WTC11 (cell line): ENCODE data around the gene LRRC23. TPM values are rescaled to one million over a fixed set of nuclear protein-coding genes. Genes with fewer than 3 reads are reported as not detected.

Experiments
- ATAC-seq: fragments of 200-7000 bp; cut with Tn5 transposase; 2 replicates; pipeline ENCODE4 v1.10.0; 2021; ENCODE audit warnings: mild to moderate bottlenecking, moderate library complexity
- CTCF ChIA-PET: fragments of 300-600 bp; sonication (Branson Sonifier 250); formaldehyde crosslinking; loops from one replicate; lab custom pipeline; 2021; ENCODE audit warnings: antibody characterized with exemption; lab: Charles Lee
- POLR2A ChIA-PET: fragments of 350-600 bp; sonication (Branson Sonifier 250); formaldehyde crosslinking; loops from one replicate; lab custom pipeline; 2021; ENCODE audit warnings: antibody characterized with exemption; lab: Charles Lee
- DNase-seq: peaks from one replicate; pipeline ENCODE4 v3.0.0; 2021; ENCODE audit warnings: low spot score
- H3K27ac Mint-ChIP-seq: 2 replicates; pipeline ENCODE4 v1.8.0; 2021; ENCODE audit warnings: mixed read lengths
- H3K27me3 Mint-ChIP-seq: 2 replicates; pipeline ENCODE4 v1.8.0; 2021; ENCODE audit warnings: low read depth, mild to moderate bottlenecking, moderate library complexity, mixed read lengths
- H3K36me3 Mint-ChIP-seq: 2 replicates; pipeline ENCODE4 v1.8.0; 2021; ENCODE audit warnings: mixed read lengths
- H3K4me1 Mint-ChIP-seq: 2 replicates; pipeline ENCODE4 v1.8.0; 2022; ENCODE audit warnings: mixed read lengths
- H3K4me3 Mint-ChIP-seq: 2 replicates; pipeline ENCODE4 v1.8.0; 2021; ENCODE audit warnings: mild to moderate bottlenecking, moderate library complexity, mixed read lengths
- H3K9me3 Mint-ChIP-seq: 2 replicates; pipeline ENCODE4 v1.8.0; 2021; ENCODE audit warnings: mixed read lengths
- ATF6 ChIP-seq: sonication (generic); formaldehyde crosslinking; IDR thresholded peaks from 2 replicates; pipeline ENCODE4 v1.8.1; 2023; ENCODE audit warnings: mild to moderate bottlenecking, missing genetic modification reagents
- CREB1 ChIP-seq: sonication (generic); formaldehyde crosslinking; IDR thresholded peaks from 2 replicates; pipeline ENCODE4 v1.8.0; 2023; ENCODE audit warnings: mild to moderate bottlenecking, missing genetic modification reagents
- GTF2I ChIP-seq: fragments of 250-450 bp; sonication (Bioruptor Pico); conservative IDR thresholded peaks from 2 replicates; pipeline ENCODE4 v1.4.0; 2021; ENCODE audit warnings: mild to moderate bottlenecking
- KAT7 ChIP-seq: sonication (generic); formaldehyde crosslinking; IDR thresholded peaks from 2 replicates; pipeline ENCODE4 v1.8.1; 2023; ENCODE audit warnings: missing genetic modification reagents, mild to moderate bottlenecking, borderline replicate concordance
- MLX ChIP-seq: sonication (generic); formaldehyde crosslinking; IDR thresholded peaks from 2 replicates; pipeline ENCODE4 v1.8.1; 2023; ENCODE audit warnings: mild to moderate bottlenecking, missing genetic modification reagents, moderate library complexity
- NR2C2 ChIP-seq: sonication (generic); formaldehyde crosslinking; IDR thresholded peaks from 2 replicates; pipeline ENCODE4 v1.8.0; 2022; ENCODE audit warnings: mild to moderate bottlenecking, missing genetic modification reagents
- OVOL2 ChIP-seq: fragments of 250-450 bp; sonication (Bioruptor Pico); IDR thresholded peaks from 2 replicates; pipeline ENCODE4 v1.9.0; 2021; ENCODE audit warnings: mild to moderate bottlenecking, borderline replicate concordance
- RELA ChIP-seq: sonication (generic); formaldehyde crosslinking; IDR thresholded peaks from 2 replicates; pipeline ENCODE4 v1.8.1; 2022; ENCODE audit warnings: missing genetic modification reagents, mild to moderate bottlenecking, borderline replicate concordance
- SMAD4 ChIP-seq: sonication (generic); formaldehyde crosslinking; IDR thresholded peaks from 2 replicates; pipeline ENCODE4 v1.8.0; 2022; ENCODE audit warnings: mild to moderate bottlenecking, missing genetic modification reagents
- TEAD4 ChIP-seq: sonication (generic); formaldehyde crosslinking; IDR thresholded peaks from 2 replicates; pipeline ENCODE4 v1.8.0; 2022; ENCODE audit warnings: mild to moderate bottlenecking, missing genetic modification reagents
- ZNF317 ChIP-seq: sonication (generic); formaldehyde crosslinking; IDR thresholded peaks from 2 replicates; pipeline ENCODE4 v1.8.1; 2023; ENCODE audit warnings: low read depth, mild to moderate bottlenecking, moderate library complexity, missing genetic modification reagents, borderline replicate concordance
- ZNF416 ChIP-seq: fragments of 250-450 bp; sonication (Bioruptor Pico); IDR thresholded peaks from 2 replicates; pipeline ENCODE4 v1.9.0; 2021; ENCODE audit warnings: mild to moderate bottlenecking, inconsistent platforms
- ZNF425 ChIP-seq: fragments of 250-450 bp; sonication (Bioruptor Pico); conservative IDR thresholded peaks from 2 replicates; pipeline ENCODE4 v1.9.0; 2021; ENCODE audit warnings: mild to moderate bottlenecking
- ZNF512 ChIP-seq: sonication (generic); formaldehyde crosslinking; IDR thresholded peaks from 2 replicates; pipeline ENCODE4 v1.8.1; 2022; ENCODE audit warnings: missing genetic modification reagents, borderline replicate concordance
- ZNF532 ChIP-seq: fragments of 250-450 bp; sonication (Bioruptor Pico); IDR thresholded peaks from 2 replicates; pipeline ENCODE4 v1.9.0; 2021; ENCODE audit warnings: mild to moderate bottlenecking, borderline replicate concordance
- ZNF671 ChIP-seq: fragments of 250-450 bp; sonication (Bioruptor Pico); IDR thresholded peaks from 2 replicates; pipeline ENCODE4 v1.8.0; 2021; ENCODE audit warnings: mild to moderate bottlenecking
- total RNA-seq: library from RNA; stranded (reverse); gene quantifications from 3 replicates; pipeline ENCODE4 v1.2.3, GENCODE V29; 2021

LRRC23 gene
- total RNA-seq, 1 experiment from 2014 or later = 3.1 TPM

- TF ChIP-seq NR2C2 (CRISPR knock-in tag) (no peak), TEAD4 (CRISPR knock-in tag) (no peak), MLX (CRISPR knock-in tag) (no peak), ZNF532 (CRISPR knock-in tag) (no peak), ZNF671 (CRISPR knock-in tag) (no peak), KAT7 (CRISPR knock-in tag) (no peak), RELA (CRISPR knock-in tag) (no peak)
- TF ChIP-seq, all 79 proteins: peak for 0
- ChIA-PET CTCF (interaction anchor here (1.9 to 8.0 kb wide), 3 partner anchors 11 to 33 kb away, joined by 5 to 53 read pairs (median 10); partner anchors contain the start of gene SPSB2), POLR2A (interaction anchor here (1.0 to 1.2 kb wide), 2 partner anchors 11 to 23 kb away, joined by 3 read pairs; no protein-coding TSS in a partner anchor)
- peaks cover 12% of the 10 kb centered on the region for H3K4me1 Mint-ChIP-seq
- no peaks in the 10 kb centered on the region for H3K9me3 Mint-ChIP-seq
- peak overlapping the region; percentile 17; the same call in 1 of the 2 replicates for H3K27ac Mint-ChIP-seq
- no peak for ATAC-seq
- H3K36me3 Mint-ChIP-seq = no peaks in the 10 kb centered on the region
- no peak overlapping the region for H3K4me3 Mint-ChIP-seq
- peaks cover 2% of the 10 kb centered on the region; the same call in 1 of the 2 replicates for H3K27me3 Mint-ChIP-seq
- no peak for DNase-seq
These were observed 2.2 kb upstream of the LRRC23 start for GRCh38 chr12:6902448-6902847.

- DNase-seq (no peak), ATAC-seq (no peak)
- ChIA-PET CTCF (interaction anchor here (0.8 to 8.0 kb wide), 7 partner anchors 12 to 37 kb away, joined by 4 to 53 read pairs (median 10); partner anchors contain the start of genes SPSB2 and TPI1), POLR2A (interaction anchor here (1.6 to 2.1 kb wide), 2 partner anchors 34 to 40 kb away, joined by 9 to 12 read pairs; partner anchors contain the start of genes C12orf57 and RNU7-1)
- H3K4me3 Mint-ChIP-seq = no peak overlapping the region
- H3K4me1 Mint-ChIP-seq = peaks cover 12% of the 10 kb centered on the region
- H3K27me3 Mint-ChIP-seq = peaks cover 6% of the 10 kb centered on the region; the same call in 1 of the 2 replicates
- no peak overlapping the region; the same call in 1 of the 2 replicates for H3K27ac Mint-ChIP-seq
- no peaks in the 10 kb centered on the region for H3K36me3 Mint-ChIP-seq
- H3K9me3 Mint-ChIP-seq = no peaks in the 10 kb centered on the region
- no peak for TF ChIP-seq ATF6
- no peak for TF ChIP-seq CREB1
- TF ChIP-seq SMAD4 = no peak
- TF ChIP-seq ZNF532 (CRISPR knock-in tag) = no peak
- no peak for TF ChIP-seq GTF2I
- no peak for TF ChIP-seq ZNF416
- TF ChIP-seq ZNF317 (CRISPR knock-in tag) = no peak
- no peak for TF ChIP-seq TEAD4 (CRISPR knock-in tag)
- TF ChIP-seq ZNF512 (CRISPR knock-in tag) = no peak
- TF ChIP-seq MLX (CRISPR knock-in tag) = no peak
- no peak for TF ChIP-seq ZNF425 (CRISPR knock-in tag)
- TF ChIP-seq OVOL2 = no peak
These were observed 900 bp upstream of the LRRC23 start for GRCh38 chr12:6903722-6904121.
